ENCODE measurements around the gene MYL10. TPM values are rescaled to one million over a fixed set of nuclear protein-coding genes. Genes with fewer than 3 reads are reported as not detected.

MYL10 gene
- total RNA-seq, 1 experiment from 2014 or later: not detected

GRCh38 chr7:101667920-101668319, 38.8 kb upstream of the MYL10 start:
- intact Hi-C loops (cut with micrococcal nuclease; ENCODE audit: unreplicated experiment): no loop called here

GRCh38 chr7:101667399-101667798, 38.3 kb upstream of the MYL10 start:
- H3K4me3 ChIP-seq (ENCODE audit: low read depth, low read length): no peak overlapping the region
- no peak for DNase-seq
- no TSS peak for BruUV-seq (replicated peaks)
- no peaks in the 10 kb centered on the region for H3K27me3 ChIP-seq (replicated peaks; ENCODE audit: control insufficient read depth, insufficient read depth, low read length)
- intact Hi-C loops (cut with micrococcal nuclease; ENCODE audit: unreplicated experiment): no loop called here
- ChIA-PET CTCF (no interaction called here), POLR2A (no interaction called here)
- Mint-ChIP-seq H3K36me3 (ENCODE audit: insufficient read depth, unreplicated experiment) (peaks cover 6% of the 10 kb centered on the region), H3K9me3 (ENCODE audit: unreplicated experiment) (peaks cover 9% of the 10 kb centered on the region), H3K4me1 (ENCODE audit: low read depth, unreplicated experiment) (no peaks in the 10 kb centered on the region), H3K27ac (ENCODE audit: unreplicated experiment) (no peak overlapping the region), H3K4me3 (ENCODE audit: unreplicated experiment) (no peak overlapping the region), H3K27me3 (ENCODE audit: insufficient read depth, unreplicated experiment) (no peaks in the 10 kb centered on the region)
- peaks cover 4% of the 10 kb centered on the region; the same call in 1 of the 2 replicates for H3K9me3 ChIP-seq
- H3K36me3 ChIP-seq (ENCODE audit: control insufficient read depth, insufficient read depth, low read length): no peaks in the 10 kb centered on the region
- no peak for TF ChIP-seq CTCF (IDR thresholded peaks at IDR 0.05; ENCODE audit: insufficient read depth in 1 of 2, low read depth in 1 of 2, low read length in 1 of 2, severe bottlenecking in 1 of 2, unreplicated experiment in 1 of 2)
- no peaks in the 10 kb centered on the region for H3K4me1 ChIP-seq

More at GRCh38 chr7:101667920-101668319, 38.8 kb upstream of the MYL10 start:
- no peak overlapping the region for H3K27ac Mint-ChIP-seq (ENCODE audit: unreplicated experiment)
- Histone ChIP-seq H3K9me3 (peaks cover 8% of the 10 kb centered on the region), H3K4me3 (ENCODE audit: low read depth, low read length) (no peak overlapping the region), H3K27me3 (replicated peaks; ENCODE audit: control insufficient read depth, insufficient read depth, low read length) (no peaks in the 10 kb centered on the region), H3K36me3 (ENCODE audit: control insufficient read depth, insufficient read depth, low read length) (no peaks in the 10 kb centered on the region), H3K4me1 (no peaks in the 10 kb centered on the region)
- no peaks in the 10 kb centered on the region for H3K4me1 Mint-ChIP-seq (ENCODE audit: low read depth, unreplicated experiment)
- BruUV-seq (replicated peaks): no TSS peak
- H3K4me3 Mint-ChIP-seq (ENCODE audit: unreplicated experiment): no peak overlapping the region
- ChIA-PET CTCF (no interaction called here), POLR2A (no interaction called here)
- DNase-seq: no peak
- no peak for TF ChIP-seq CTCF (IDR thresholded peaks at IDR 0.05; ENCODE audit: insufficient read depth in 1 of 2, low read depth in 1 of 2, low read length in 1 of 2, severe bottlenecking in 1 of 2, unreplicated experiment in 1 of 2)
- H3K36me3 Mint-ChIP-seq (ENCODE audit: insufficient read depth, unreplicated experiment): peaks cover 6% of the 10 kb centered on the region
- H3K9me3 Mint-ChIP-seq (ENCODE audit: unreplicated experiment): peaks cover 9% of the 10 kb centered on the region
- no peaks in the 10 kb centered on the region for H3K27me3 Mint-ChIP-seq (ENCODE audit: insufficient read depth, unreplicated experiment)

GRCh38 chr7:101666741-101667140, 37.6 kb upstream of the MYL10 start:
- intact Hi-C loops (cut with micrococcal nuclease; ENCODE audit: unreplicated experiment): no loop called here
- no peak for TF ChIP-seq CTCF (IDR thresholded peaks at IDR 0.05; ENCODE audit: insufficient read depth in 1 of 2, low read depth in 1 of 2, low read length in 1 of 2, severe bottlenecking in 1 of 2, unreplicated experiment in 1 of 2)
- CTCF ChIA-PET: interaction anchor here (0.6 to 0.7 kb wide), 2 partner anchors 156 to 487 kb away, joined by 3 read pairs; no protein-coding TSS in a partner anchor
- Histone ChIP-seq H3K4me3 (ENCODE audit: low read depth, low read length) (no peak overlapping the region), H3K27me3 (replicated peaks; ENCODE audit: control insufficient read depth, insufficient read depth, low read length) (no peaks in the 10 kb centered on the region), H3K9me3 (peaks cover 4% of the 10 kb centered on the region; the same call in 1 of the 2 replicates), H3K4me1 (no peaks in the 10 kb centered on the region), H3K36me3 (ENCODE audit: control insufficient read depth, insufficient read depth, low read length) (no peaks in the 10 kb centered on the region)
- POLR2A ChIA-PET: no interaction called here
- H3K4me1 Mint-ChIP-seq (ENCODE audit: low read depth, unreplicated experiment): no peaks in the 10 kb centered on the region
- peaks cover 6% of the 10 kb centered on the region for H3K36me3 Mint-ChIP-seq (ENCODE audit: insufficient read depth, unreplicated experiment)
- no peak for DNase-seq
- no peak overlapping the region for H3K4me3 Mint-ChIP-seq (ENCODE audit: unreplicated experiment)
- H3K27me3 Mint-ChIP-seq (ENCODE audit: insufficient read depth, unreplicated experiment): no peaks in the 10 kb centered on the region
- H3K9me3 Mint-ChIP-seq (ENCODE audit: unreplicated experiment): peaks cover 9% of the 10 kb centered on the region
- BruUV-seq (replicated peaks): no TSS peak
- no peak overlapping the region for H3K27ac Mint-ChIP-seq (ENCODE audit: unreplicated experiment)

Data from Caco-2 (cell line).